ENCODE data around the gene AARS2. TPM values are rescaled to one million over a fixed set of nuclear protein-coding genes. Genes with fewer than 3 reads are reported as not detected.

AARS2 gene
- total and polyA plus RNA-seq, 2 of the 8 experiments (the other 6 are each of a cell fraction or from before 2014, with no cell fraction given): 8.6 to 20.4 TPM

DNA sequence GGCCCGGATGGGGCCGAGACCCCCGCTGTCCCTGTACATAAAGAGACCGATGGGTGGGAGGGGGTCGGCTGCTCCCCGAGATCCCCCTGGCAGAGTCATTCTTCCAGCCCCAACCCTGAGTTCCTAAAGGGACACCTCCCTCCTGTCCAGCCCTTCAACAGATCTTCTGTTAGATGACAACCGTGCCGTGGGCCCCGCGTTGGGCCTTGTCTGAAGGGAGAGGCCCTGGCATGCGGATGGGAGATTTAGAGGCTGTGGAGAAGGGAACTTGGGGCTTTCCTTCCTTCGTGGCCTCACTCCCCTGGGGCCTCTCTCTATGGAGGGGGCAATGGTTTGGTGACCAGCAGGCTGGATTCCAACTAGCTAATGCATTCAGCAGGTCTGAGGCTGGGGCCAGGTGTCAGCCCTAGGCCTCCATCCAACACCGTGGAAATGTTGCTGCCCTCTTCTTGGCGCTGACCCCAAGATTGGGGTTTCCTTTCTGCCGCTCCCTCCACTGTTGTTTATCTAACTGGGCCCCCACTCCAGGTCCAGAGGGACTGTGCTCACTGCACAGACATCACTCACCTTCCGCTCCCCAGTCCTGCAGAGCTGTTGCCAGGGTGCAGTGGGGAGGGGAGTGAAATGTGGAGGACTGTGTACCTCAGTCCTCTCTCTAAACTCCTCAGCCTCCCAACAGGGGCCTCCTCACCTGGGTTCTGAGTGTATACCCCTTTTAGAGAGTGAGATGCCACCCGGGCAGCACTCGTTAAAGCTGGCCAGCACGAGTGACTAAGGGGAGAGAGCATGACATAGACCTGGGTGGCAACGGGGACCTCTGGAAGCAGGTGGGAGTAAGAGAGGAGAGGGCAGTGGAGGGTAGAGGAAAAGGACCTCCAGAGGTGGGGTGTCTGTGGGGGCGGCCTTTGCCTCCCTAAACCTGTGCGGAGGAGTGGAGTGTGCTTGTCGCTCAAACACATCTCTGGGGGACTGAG is 36.2 kb downstream of the AARS2 start (continued):
- TF ChIP-seq, protein P1, sequence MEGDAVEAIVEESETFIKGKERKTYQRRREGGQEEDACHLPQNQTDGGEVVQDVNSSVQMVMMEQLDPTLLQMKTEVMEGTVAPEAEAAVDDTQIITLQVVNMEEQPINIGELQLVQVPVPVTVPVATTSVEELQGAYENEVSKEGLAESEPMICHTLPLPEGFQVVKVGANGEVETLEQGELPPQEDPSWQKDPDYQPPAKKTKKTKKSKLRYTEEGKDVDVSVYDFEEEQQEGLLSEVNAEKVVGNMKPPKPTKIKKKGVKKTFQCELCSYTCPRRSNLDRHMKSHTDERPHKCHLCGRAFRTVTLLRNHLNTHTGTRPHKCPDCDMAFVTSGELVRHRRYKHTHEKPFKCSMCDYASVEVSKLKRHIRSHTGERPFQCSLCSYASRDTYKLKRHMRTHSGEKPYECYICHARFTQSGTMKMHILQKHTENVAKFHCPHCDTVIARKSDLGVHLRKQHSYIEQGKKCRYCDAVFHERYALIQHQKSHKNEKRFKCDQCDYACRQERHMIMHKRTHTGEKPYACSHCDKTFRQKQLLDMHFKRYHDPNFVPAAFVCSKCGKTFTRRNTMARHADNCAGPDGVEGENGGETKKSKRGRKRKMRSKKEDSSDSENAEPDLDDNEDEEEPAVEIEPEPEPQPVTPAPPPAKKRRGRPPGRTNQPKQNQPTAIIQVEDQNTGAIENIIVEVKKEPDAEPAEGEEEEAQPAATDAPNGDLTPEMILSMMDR (IDR thresholded peaks at IDR 0.05; ENCODE audit: control extremely low read depth in 1 of 3, insufficient read depth in 1 of 3, low read depth in 1 of 3, low read length in 3 of 3): no peak
- no peak for TF ChIP-seq KDM4A (IDR thresholded peaks at IDR 0.05; ENCODE audit: low read depth, low read length, severe bottlenecking)
- TF ChIP-seq BRCA1 (IDR thresholded peaks at IDR 0.05; ENCODE audit: low read depth, low read length): no peak
- no peak for TF ChIP-seq SP1 (IDR thresholded peaks at IDR 0.05; ENCODE audit: low read depth, low read length)
- TF ChIP-seq EGR1 (IDR thresholded peaks at IDR 0.05; ENCODE audit: borderline replicate concordance, low read depth, low read length): no peak
- TF ChIP-seq RFX5 (IDR thresholded peaks at IDR 0.05; ENCODE audit: borderline replicate concordance, low read depth, low read length): no peak
